Endothelial cell of umbilical vein (primary cell): ENCODE measurements around the gene PPP1R3D. TPM values are rescaled to one million over a fixed set of nuclear protein-coding genes. Genes with fewer than 3 reads are reported as not detected.

Experiments used
- BruUV-seq: library from RNA; stranded (reverse); fragments of 400-500 nt; replicated peaks from 2 replicates; lab custom pipeline; 2021; lab: Mats Ljungman, UMichigan
- CTCF ChIA-PET: fragments of 300-600, 350-600 bp; sonication (Branson Sonifier 250); formaldehyde crosslinking; loops from one replicate; lab custom pipeline; 2021; ENCODE audit warnings: antibody characterized with exemption, inconsistent platforms; lab: Charles Lee
- POLR2A ChIA-PET: fragments of 300-600, 350-600 bp; sonication (Branson Sonifier 250); formaldehyde crosslinking; loops from one replicate; lab custom pipeline; 2021; ENCODE audit warnings: antibody characterized with exemption, inconsistent platforms; lab: Charles Lee
- DNase-seq: peaks from one replicate; pipeline ENCODE4 v3.0.0-alpha.2; 2011; ENCODE audit warnings: low read depth, low spot score
- FAIRE-seq: peaks from 2 replicates; lab custom pipeline; 2011; peaks lifted over from hg19 to GRCh38; lab: Jason Lieb, UNC
- H2AFZ ChIP-seq: 2 replicates; pipeline ENCODE4 v1.6.0; 2012; ENCODE audit warnings: low read depth, low read length, control low read depth, inconsistent platforms
- H3K27ac ChIP-seq: 2 replicates; pipeline ENCODE4 v1.5.1; 2011; ENCODE audit warnings: low read depth, mild to moderate bottlenecking, control low read depth, low read length, moderate library complexity; ENCODE audit not compliant: insufficient read depth
- H3K27me3 ChIP-seq, 2 experiments: 2 replicates each; pipeline versions ENCODE4 v1.6.0 to v1.6.1; 2011; ENCODE audit warnings: low read length in 2 of 2, mixed read lengths in 1 of 2; ENCODE audit not compliant: control insufficient read depth in 2 of 2, insufficient read depth in 2 of 2
- H3K36me3 ChIP-seq, 2 experiments: 2 replicates in 1 of 2; 3 replicates in 1 of 2; pipeline ENCODE4 v1.5.1; 2011; ENCODE audit warnings: low read length in 2 of 2, mild to moderate bottlenecking in 1 of 2, moderate library complexity in 1 of 2; ENCODE audit not compliant: control insufficient read depth in 2 of 2, insufficient read depth in 2 of 2; ENCODE audit errors: extremely low read depth in 1 of 2
- H3K4me1 ChIP-seq: 3 replicates; pipeline ENCODE4 v1.5.1; 2011; ENCODE audit warnings: mild to moderate bottlenecking, low read length; ENCODE audit not compliant: control insufficient read depth, insufficient read depth; ENCODE audit errors: extremely low read depth
- H3K4me2 ChIP-seq: 2 replicates; pipeline ENCODE4 v1.6.1; 2011; ENCODE audit warnings: low read length, control low read depth, mixed read lengths; ENCODE audit not compliant: insufficient read depth
- H3K4me3 ChIP-seq, 3 experiments: fragments of 200-600 bp in 1 of 3; sonication (generic), shearing (Covaris generic) in 1 of 3; replicated peaks in 1 of 3; 2 replicates each; pipeline ENCODE4 v1.5.1; 2011 to 2016; ENCODE audit warnings: control low read depth in 3 of 3, low read length in 3 of 3, mild to moderate bottlenecking in 2 of 3, inconsistent platforms in 1 of 3, low read depth in 1 of 3, moderate library complexity in 1 of 3; ENCODE audit not compliant: insufficient read depth in 1 of 3
- H3K79me2 ChIP-seq: 2 replicates; pipeline ENCODE4 v1.6.0; 2012; ENCODE audit warnings: low read length, inconsistent platforms; ENCODE audit not compliant: control insufficient read depth, insufficient read depth
- H3K9ac ChIP-seq: replicated peaks from 2 replicates; pipeline ENCODE3; 2011; ENCODE audit warnings: low read length, control low read depth; ENCODE audit not compliant: insufficient read depth; ENCODE audit errors: extremely low read depth
- H3K9me1 ChIP-seq: replicated peaks from 3 replicates; pipeline ENCODE4 v1.6.0; 2011; ENCODE audit warnings: mild to moderate bottlenecking, low read length; ENCODE audit not compliant: control insufficient read depth, insufficient read depth; ENCODE audit errors: extremely low read depth
- H3K9me3 ChIP-seq: replicated peaks from 2 replicates; pipeline ENCODE4 v1.5.1; 2012; ENCODE audit warnings: low read length, inconsistent platforms; ENCODE audit not compliant: control insufficient read depth, insufficient read depth
- H4K20me1 ChIP-seq: replicated peaks from 2 replicates; pipeline ENCODE3; 2011; ENCODE audit warnings: mild to moderate bottlenecking, low read length; ENCODE audit not compliant: control insufficient read depth, insufficient read depth; ENCODE audit errors: extremely low read depth
- EZH2 ChIP-seq: IDR thresholded peaks from 2 replicates; pipeline ENCODE4 v1.6.1; 2012; ENCODE audit warnings: borderline replicate concordance, low read depth, mild to moderate bottlenecking, moderate library complexity, low read length, inconsistent platforms; ENCODE audit not compliant: severe bottlenecking
- FOS ChIP-seq: IDR thresholded peaks from 2 replicates; pipeline ENCODE4 v1.6.1; 2011; ENCODE audit warnings: mild to moderate bottlenecking, low read length, moderate library complexity, borderline replicate concordance; ENCODE audit not compliant: insufficient read depth
- GATA2 ChIP-seq: IDR thresholded peaks from 2 replicates; pipeline ENCODE4 v1.7.0; 2011; ENCODE audit warnings: low read depth, mild to moderate bottlenecking, moderate library complexity, mixed read lengths, low read length; ENCODE audit not compliant: insufficient read length, insufficient read depth
- JUN ChIP-seq: IDR thresholded peaks from 2 replicates; pipeline ENCODE4 v1.6.1; 2011; ENCODE audit warnings: borderline replicate concordance, low read depth; ENCODE audit not compliant: insufficient read length, insufficient read depth
- MAX ChIP-seq: IDR thresholded peaks from 2 replicates; pipeline ENCODE4 v1.6.1; 2011; ENCODE audit not compliant: insufficient read depth, insufficient read length
- MYC ChIP-seq: IDR thresholded peaks from one replicate; pipeline ENCODE4 v1.6.1; 2011; ENCODE audit warnings: mild to moderate bottlenecking, low read depth, low read length
- POLR2A ChIP-seq: IDR thresholded peaks from 2 replicates; pipeline ENCODE4 v1.6.1; 2012; ENCODE audit warnings: low read depth, mild to moderate bottlenecking, control low read depth, low read length
- POLR2AphosphoS5 ChIP-seq: IDR thresholded peaks from 2 replicates; pipeline ENCODE4 v1.6.1; 2012; ENCODE audit warnings: low read depth, mild to moderate bottlenecking, control low read depth, low read length, moderate library complexity; ENCODE audit not compliant: insufficient read depth
- dilution Hi-C: fragments of 300-500 bp; cut with MboI; formaldehyde crosslinking; loops from one replicate; pipeline ENCODE4 v1.15.0; 2019; ENCODE audit warnings: low sequenced_read_pairs; ENCODE audit not compliant: extremely low pct_ligation_motif_present
- intact Hi-C: fragments of 100-400 bp; cut with micrococcal nuclease; formaldehyde crosslinking; loops from one replicate; pipeline ENCODE4 v1.10.0; 2022
- polyA plus RNA-seq, 4 experiments: library from polyadenylated mRNA; depleted of rRNA in 3 of 4; stranded (reverse) in 3 of 4; unstranded in 1 of 4; fragments of >200 nt; gene quantifications; 2 replicates each; pipeline versions ENCODE4 v1.2.1 to v1.2.3, GENCODE V29; 2011 to 2012; ENCODE audit warnings: missing spikeins in 1 of 4
- total RNA-seq: library from RNA; stranded (reverse); gene quantifications from 2 replicates; pipeline ENCODE4 v1.2.3, GENCODE V29; 2021
- TF ChIP-seq, protein P1 (sequence below), 2 donors: IDR thresholded peaks; 1 replicate in 1 of 2; 2 replicates in 1 of 2; pipeline ENCODE4 v1.5.1; 2011; ENCODE audit warnings: low read length in 2 of 2, mild to moderate bottlenecking in 2 of 2, moderate library complexity in 2 of 2, control low read depth in 1 of 2, inconsistent platforms in 1 of 2, low read depth in 1 of 2; ENCODE audit not compliant: insufficient read depth in 1 of 2; ENCODE audit errors: extremely low read depth in 1 of 2

Gene PPP1R3D
- total and polyA plus RNA-seq, 2 donors (not counting 3 experiments of a cell fraction or from before 2014, with no cell fraction given) = 1.7 to 5.2 TPM

GRCh38 chr20:59944726-59945125, 4.6 kb upstream of the PPP1R3D start:
- Histone ChIP-seq H3K9ac (no peak overlapping the region), H3K9me3 (no peaks in the 10 kb centered on the region), H3K9me1 (no peaks in the 10 kb centered on the region), H3K79me2 (no peaks in the 10 kb centered on the region), H3K4me1 (peaks cover 9% of the 10 kb centered on the region), H3K27ac (no peak overlapping the region), H2AFZ (no peak overlapping the region), H4K20me1 (no peaks in the 10 kb centered on the region), H3K27me3 (no peaks in the 10 kb centered on the region), H3K4me3 (no peak overlapping the region), H3K36me3 (peaks cover 5 to 8% of the 10 kb centered on the region in 2 experiments), H3K4me2 (no peak overlapping the region)
- CTCF ChIA-PET = interaction anchor here (1.7 to 2.9 kb wide), 3 partner anchors 11 to 1951 kb away, joined by 4 to 14 read pairs (median 9); partner anchors contain the start of gene SYCP2
- intact Hi-C loops (loop anchor here (10.0 kb wide), 1 partner anchor 930 kb away; the partner anchor contains the start of gene TUBB1), dilution Hi-C loops (no loop called here)
- no peak for DNase-seq
- TF ChIP-seq POLR2AphosphoS5 (no peak), EZH2 (no peak), GATA2 (no peak), JUN (no peak), FOS (no peak), MYC (no peak), MAX (no peak), POLR2A (no peak)
- TF ChIP-seq, protein P1, sequence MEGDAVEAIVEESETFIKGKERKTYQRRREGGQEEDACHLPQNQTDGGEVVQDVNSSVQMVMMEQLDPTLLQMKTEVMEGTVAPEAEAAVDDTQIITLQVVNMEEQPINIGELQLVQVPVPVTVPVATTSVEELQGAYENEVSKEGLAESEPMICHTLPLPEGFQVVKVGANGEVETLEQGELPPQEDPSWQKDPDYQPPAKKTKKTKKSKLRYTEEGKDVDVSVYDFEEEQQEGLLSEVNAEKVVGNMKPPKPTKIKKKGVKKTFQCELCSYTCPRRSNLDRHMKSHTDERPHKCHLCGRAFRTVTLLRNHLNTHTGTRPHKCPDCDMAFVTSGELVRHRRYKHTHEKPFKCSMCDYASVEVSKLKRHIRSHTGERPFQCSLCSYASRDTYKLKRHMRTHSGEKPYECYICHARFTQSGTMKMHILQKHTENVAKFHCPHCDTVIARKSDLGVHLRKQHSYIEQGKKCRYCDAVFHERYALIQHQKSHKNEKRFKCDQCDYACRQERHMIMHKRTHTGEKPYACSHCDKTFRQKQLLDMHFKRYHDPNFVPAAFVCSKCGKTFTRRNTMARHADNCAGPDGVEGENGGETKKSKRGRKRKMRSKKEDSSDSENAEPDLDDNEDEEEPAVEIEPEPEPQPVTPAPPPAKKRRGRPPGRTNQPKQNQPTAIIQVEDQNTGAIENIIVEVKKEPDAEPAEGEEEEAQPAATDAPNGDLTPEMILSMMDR (IDR thresholded peaks at IDR 0.05; ENCODE audit: extremely low read depth in 1 of 2, insufficient read depth in 1 of 2, low read depth in 1 of 2, low read length in 2 of 2) = no peak
- no TSS peak for BruUV-seq
- no peak for FAIRE-seq
- POLR2A ChIA-PET = no interaction called here
